GM18505 (cell line): ENCODE data around the gene PBX3.

Source experiments
- ATAC-seq: cut with Tn5 transposase; IDR thresholded peaks from one replicate; pipeline ENCODE4 v1.9.1; 2021; ENCODE audit not compliant: unreplicated experiment
- POLR2A ChIP-seq: IDR thresholded peaks from 4 replicates; pipeline ENCODE4 v1.6.1; 2011; ENCODE audit warnings: borderline replicate concordance; ENCODE audit not compliant: insufficient read depth, insufficient read length; ENCODE audit errors: extremely low read depth

PBX3 gene

DNA sequence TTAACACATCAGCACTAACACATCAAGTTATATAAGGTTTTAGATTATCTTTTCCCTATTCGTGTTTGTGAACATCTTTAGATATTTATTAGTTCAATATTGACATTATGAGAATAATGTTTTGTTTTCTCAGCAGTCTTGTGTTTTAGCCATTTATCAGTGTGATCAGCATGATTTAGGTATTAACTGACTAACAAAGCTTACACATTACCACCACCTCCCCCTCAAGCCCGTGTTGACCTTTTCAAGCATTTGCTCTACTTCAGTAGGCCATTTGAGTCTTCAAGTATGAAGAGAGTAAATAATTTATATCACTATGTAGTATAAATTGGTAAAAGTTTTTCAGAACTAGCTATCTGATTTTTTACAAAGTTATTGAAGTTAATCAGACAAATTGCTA lies 6.9 kb downstream of the PBX3 start:
- ATAC-seq, result no peak
- TF ChIP-seq POLR2A, result no peak

DNA sequence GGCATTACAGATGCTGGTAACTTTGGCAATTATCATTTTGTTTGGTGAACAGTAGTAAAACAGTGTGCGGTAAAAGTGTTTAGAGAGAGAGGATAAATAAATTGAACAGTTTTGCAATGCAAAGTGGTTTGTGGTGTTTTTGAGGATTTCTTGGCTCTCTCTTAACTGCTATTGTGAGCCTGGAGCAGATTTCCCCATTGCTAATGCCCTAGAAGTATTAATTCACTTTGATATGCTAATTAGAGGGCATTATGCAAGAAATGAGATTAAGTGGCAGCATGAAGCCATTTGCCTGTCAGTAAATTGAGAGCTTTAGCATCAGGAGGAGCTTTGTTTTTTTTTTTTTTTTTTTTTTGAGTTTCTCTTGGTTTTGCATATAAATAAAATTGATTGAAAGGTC lies 8.2 kb downstream of the PBX3 start:
- ATAC-seq, result no peak
- no peak for TF ChIP-seq POLR2A

DNA sequence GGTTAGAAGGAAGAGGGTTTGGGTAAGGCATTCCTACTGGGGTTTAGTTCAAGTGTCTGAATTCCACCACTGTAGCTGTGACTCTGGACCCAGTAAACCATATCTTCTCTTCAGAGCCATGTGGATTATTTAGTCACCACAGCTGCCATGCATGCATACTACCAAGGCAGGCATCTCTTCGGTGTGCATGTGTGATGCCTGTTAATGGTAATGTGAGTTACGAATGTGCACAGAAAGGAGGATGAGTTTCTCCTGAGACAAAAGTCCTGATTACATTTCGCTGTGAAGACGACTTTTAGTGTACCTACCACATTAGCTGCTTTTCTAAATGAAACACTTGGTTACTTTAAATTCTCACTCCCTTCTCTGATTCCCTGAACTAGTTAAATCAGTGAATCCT lies 9.3 kb downstream of the PBX3 start:
- no peak for TF ChIP-seq POLR2A
- no peak for ATAC-seq

DNA sequence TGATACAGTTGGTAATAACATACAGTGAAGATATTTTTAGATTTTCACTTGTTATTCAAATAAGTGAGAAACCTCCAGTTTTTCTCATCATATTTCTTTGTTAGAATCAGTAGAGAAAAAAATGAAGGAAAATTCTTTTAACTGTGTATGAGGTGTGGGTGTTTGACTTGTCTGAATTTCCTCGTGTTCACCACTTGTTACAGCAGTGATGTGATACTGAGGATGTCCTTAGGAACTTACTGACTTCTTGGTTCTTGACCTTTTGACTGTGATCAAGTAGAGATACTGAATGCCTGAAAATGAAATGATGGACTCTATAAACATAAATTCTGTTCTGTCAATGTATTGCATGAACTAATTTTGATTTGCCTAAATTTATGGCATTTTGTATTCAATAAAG lies 10.7 kb downstream of the PBX3 start:
- no peak for TF ChIP-seq POLR2A
- ATAC-seq, result no peak

DNA sequence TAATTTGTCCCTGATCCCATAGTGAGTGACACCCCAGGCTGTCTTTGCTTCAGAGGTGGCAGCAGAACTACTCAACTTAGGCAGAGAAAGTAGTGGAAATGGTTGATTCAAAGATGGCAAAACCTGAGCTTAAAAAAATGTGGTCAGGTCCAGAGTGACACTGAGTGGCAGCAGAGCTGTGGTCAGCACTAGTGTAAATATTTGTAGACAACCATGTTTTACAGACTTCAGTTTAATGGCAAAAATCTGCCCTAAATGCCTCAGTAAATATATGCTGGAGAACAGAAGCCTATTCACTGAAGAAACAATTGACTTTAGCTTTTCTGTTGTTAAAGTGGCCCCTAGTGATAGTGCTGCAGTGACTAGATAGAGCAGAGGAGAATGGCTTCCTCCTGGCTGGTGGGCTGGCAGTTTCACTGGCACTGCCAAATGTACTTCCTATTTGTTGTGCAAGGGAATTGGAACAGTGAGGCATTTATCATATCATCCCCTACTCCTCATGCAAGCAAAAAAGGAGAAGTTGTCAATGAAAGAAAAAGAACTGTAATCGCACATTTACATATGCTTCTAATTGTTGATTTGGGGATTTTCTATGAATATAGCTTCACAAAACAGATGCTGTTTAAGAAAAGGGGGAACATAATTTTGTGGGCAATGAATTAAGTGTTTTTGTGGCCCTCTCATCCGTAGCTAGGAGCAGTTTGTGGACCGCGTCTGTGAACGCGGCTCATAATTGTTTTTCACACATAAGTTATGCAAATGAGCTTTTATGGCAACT lies 12.0 kb downstream of the PBX3 start:
- ATAC-seq, result no peak

DNA sequence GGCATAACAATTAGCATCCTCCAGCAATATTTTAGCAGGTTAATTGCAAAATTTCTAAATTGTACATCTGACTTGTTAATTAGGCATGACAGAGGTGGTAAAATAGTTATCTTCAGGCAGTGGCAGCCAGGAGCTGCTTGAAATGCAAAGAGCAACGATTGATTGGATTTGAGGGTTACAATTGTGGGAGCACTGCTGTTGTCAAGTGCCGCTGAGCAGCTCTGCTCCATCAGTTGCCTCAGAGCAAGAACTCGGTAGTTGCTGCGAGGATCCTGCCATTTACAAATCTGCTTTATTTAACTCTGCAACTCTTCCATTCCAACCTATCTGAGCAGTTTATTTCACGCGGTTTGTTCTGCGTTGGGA lies 12.6 kb downstream of the PBX3 start:
- TF ChIP-seq POLR2A, result no peak
- ATAC-seq, result no peak

More for the DNA sequence above, 12.0 kb downstream of the PBX3 start:
- TF ChIP-seq POLR2A, result no peak

DNA sequence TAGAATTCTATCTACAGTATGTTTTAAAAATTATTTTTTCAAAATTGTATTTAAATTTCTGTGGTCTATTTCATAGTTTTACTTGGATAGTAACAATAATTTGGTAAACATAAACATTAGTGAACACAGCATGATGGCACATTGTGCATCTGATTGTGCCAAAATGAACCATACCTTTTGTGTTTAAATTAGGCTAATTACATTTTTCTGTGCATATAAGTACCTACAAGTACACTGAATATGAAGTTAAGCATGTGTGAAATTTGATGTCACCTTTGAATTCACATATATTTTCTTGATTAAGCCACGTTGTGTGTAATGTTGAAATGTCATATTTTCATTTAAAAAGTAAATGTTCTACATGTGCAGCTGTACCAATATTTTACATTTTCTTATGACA lies 13.4 kb downstream of the PBX3 start:
- no peak for TF ChIP-seq POLR2A
- ATAC-seq, result no peak

DNA sequence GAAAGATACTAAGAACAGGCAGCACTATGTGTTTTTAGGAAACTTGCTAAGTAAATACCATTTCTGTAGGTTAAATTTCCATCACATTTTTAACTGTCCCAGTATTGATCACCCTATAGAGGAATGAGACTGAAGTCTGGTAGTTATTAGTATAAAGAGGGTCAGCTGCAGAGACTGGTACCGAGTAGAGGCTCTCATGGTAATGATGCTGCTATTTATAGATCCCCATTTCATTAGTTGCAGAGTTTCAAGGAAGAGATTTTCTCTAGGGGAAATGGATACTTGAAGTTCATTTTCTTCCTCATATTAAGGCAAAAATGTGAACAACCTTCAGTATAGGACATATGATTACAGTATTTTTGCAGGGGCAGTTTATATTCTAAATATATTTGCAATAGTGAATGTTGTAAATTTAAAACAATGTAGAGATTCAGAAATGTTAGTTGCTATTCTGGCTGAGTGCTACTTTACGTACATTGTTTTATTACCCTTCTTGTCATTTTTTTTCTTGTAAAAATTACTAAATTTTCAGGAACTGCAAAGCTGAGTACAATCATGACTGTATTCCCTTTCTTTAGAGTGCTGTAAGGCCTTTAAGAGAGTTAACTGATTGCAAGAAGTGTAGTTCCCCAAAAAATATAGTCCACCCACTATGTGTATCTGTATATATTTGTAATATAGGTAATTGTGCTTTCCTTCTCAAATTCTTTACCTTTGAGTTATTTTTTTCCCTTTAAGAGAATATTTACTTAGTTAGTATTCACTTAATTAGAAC lies 14.7 kb downstream of the PBX3 start:
- no peak for TF ChIP-seq POLR2A

DNA sequence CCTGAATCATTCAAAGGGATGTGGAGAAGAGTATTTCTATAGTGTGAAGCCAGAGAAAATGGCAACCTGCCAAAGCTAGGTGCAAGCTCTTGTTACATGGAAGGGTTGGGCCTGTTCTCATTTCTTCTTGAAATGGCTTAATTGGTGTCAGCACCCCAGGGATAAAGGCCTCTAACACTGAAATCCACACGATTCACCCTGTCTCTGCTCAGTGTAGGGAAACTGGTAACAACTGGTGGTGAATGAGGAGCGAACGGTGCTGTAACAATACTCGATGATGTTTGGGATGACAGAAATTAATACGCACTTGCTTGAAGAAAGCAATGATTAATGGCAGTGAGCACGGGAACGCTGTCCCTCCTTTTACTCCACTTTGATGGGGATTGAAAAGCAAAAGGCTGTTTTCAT lies 16.2 kb downstream of the PBX3 start:
- no peak for ATAC-seq

More for the DNA sequence above, 14.7 kb downstream of the PBX3 start:
- ATAC-seq, result no peak

DNA sequence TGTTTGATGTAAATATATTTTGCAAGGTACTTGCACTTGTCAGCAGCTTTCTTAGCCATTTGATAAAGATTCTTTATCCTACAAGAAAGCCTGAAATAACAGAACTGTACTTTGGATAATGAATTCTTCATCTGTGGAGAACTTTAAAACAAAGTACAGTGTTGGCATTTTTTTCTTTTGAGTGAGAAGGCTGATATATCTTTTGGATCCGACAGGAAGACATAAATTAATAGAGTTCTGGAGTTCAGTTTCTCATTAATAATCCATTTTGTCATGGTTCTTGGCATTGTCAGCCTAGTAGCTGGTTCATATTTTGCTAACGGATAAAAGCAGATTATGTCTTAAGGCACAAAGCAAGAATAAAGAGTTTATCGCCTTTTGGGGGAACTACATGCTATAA lies 17.0 kb downstream of the PBX3 start:
- no peak for ATAC-seq
- no peak for TF ChIP-seq POLR2A

More for the DNA sequence above, 16.2 kb downstream of the PBX3 start:
- TF ChIP-seq POLR2A, result no peak

DNA sequence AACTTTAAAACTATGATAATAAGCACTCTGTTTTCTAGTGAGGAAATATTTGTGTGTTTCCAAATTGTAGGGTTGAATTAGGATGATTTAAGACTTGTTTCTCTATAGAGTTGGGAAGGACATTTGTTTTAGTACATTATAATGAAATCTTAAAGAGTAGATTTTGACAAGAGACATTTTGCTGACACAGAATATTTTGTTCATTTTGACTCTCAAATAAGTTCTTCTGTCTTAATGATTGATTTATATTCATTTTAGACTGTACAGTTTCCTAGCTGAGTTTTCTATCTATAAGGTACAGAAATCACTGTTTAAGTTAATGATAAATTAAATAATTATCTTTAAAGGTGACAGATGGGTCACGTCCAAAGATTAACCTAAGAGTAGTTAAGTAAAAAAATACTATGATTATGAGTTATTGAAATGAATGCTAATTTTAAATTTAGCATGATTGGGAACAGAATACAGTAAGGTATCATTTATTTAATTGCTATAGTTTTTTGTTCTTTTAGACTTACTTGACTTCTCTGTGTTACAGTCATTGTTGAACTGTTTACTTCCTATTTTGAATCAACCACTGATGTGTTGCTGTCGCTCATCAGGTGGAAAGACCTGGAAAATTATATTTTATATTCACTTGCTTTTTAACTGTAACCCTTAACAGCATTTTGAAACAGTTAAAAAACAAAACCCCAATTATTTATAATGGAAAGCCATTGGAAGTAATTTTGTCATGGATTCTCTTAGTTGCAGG lies 19.5 kb downstream of the PBX3 start:
- TF ChIP-seq POLR2A, result no peak
- ATAC-seq, result no peak

DNA sequence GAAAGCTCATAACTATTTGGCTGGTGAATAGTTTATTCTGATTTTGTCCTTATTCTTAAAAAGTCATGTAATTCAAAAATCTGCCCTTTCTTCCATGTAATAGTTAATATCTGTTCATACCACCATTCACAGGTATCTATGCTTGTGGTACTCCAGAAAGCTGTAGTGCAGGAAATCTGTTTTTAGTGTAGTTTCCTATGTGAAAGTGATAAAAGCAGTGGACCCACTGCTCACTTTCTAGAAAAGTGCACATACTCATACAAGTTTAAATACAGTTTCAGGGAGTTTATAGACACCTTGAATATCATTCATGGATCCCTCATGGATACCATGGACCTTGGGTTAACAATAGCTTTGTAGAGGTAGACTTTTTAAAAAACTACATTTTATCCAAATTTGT lies 20.2 kb downstream of the PBX3 start:
- no peak for ATAC-seq
- no peak for TF ChIP-seq POLR2A

DNA sequence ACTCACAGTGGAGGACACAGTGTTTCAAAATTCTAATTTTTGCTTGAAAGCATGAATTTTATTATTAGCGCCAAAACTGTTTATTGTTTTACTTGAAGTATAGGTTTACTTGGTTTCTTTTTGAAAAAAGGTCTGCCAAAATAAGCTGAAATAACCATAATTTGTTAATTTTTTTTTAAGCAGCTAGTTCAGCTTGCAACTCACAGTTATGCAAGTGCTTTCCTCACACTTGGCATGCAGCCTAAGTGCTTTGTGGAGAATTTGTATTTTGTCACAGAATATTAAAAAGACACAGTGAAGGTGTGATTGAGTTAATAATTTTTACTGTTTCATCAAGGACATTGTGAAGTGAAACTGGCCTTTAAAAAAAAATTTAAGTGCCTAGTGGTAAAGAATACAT lies 21.6 kb downstream of the PBX3 start:
- TF ChIP-seq POLR2A, result no peak
- ATAC-seq, result no peak
